Inferior parietal cortex (tissue), 1 donor: ENCODE data around the gene ITGA7.
A peak's percentile ranks its signal among the peaks of the same experiment; 100 is the strongest.

Experiments
- DNase-seq: peaks from one replicate; pipeline ENCODE4 v3.0.0-alpha.2; 2016; ENCODE audit errors: extremely low spot score

The ITGA7 gene, protein sequence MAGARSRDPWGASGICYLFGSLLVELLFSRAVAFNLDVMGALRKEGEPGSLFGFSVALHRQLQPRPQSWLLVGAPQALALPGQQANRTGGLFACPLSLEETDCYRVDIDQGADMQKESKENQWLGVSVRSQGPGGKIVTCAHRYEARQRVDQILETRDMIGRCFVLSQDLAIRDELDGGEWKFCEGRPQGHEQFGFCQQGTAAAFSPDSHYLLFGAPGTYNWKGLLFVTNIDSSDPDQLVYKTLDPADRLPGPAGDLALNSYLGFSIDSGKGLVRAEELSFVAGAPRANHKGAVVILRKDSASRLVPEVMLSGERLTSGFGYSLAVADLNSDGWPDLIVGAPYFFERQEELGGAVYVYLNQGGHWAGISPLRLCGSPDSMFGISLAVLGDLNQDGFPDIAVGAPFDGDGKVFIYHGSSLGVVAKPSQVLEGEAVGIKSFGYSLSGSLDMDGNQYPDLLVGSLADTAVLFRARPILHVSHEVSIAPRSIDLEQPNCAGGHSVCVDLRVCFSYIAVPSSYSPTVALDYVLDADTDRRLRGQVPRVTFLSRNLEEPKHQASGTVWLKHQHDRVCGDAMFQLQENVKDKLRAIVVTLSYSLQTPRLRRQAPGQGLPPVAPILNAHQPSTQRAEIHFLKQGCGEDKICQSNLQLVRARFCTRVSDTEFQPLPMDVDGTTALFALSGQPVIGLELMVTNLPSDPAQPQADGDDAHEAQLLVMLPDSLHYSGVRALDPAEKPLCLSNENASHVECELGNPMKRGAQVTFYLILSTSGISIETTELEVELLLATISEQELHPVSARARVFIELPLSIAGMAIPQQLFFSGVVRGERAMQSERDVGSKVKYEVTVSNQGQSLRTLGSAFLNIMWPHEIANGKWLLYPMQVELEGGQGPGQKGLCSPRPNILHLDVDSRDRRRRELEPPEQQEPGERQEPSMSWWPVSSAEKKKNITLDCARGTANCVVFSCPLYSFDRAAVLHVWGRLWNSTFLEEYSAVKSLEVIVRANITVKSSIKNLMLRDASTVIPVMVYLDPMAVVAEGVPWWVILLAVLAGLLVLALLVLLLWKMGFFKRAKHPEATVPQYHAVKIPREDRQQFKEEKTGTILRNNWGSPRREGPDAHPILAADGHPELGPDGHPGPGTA

GRCh38 chr12:55707841-55708694 lies at the start of gene ITGA7:
TSS of gene ITGA7 (minus strand) at chr12:55707904. CDS start at chr12:55707682, 222 bp downstream.
- DNase-seq = no peak

GRCh38 chr12:55755246-55755645 lies 47.5 kb upstream of the ITGA7 start:
- no peak for DNase-seq

DNA sequence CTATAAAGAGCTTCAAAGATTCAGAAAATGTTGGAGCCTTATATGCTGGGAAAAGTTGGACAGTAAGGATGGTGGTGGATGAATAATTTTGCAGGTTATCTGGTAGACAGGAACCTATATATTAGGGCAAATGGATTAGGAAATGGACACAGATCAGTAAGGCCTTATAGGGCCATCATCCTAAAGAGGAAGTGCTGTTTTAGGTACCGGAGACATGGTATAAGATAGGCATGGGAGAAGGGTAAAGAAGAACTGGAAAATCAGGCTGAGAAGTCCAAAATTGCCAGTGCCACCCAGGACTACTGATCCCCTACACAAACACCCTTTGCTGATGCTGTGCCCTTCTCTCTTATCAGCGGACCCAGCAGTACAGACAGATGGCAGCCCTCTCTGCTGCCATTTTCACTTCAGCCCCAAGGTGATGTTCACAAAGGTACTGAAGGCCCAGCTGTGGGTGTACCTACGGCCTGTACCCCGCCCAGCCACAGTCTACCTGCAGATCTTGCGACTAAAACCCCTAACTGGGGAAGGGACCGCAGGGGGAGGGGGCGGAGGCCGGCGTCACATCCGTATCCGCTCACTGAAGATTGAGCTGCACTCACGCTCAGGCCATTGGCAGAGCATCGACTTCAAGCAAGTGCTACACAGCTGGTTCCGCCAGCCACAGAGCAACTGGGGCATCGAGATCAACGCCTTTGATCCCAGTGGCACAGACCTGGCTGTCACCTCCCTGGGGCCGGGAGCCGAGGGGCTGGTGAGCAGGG lies 40.7 kb upstream of the ITGA7 start:
- no peak for DNase-seq

DNA sequence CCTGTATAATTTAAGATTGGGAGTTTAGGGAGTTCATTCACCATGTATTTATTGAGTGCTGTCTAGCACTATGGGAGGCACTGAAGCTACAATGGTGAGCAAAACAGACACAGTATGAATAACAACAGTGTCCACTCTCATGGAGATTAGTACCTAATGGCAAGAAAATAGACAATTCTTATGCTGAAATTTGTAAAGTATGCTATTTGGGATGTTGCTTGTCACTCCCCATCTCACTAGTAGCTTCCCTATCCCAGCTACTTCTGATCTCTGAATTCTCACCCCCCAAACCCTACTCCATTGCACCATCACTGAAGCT lies 39.2 kb upstream of the ITGA7 start:
- DNase-seq = no peak

- DNase-seq = no peak
These were observed 38.6 kb upstream of the ITGA7 start for GRCh38 chr12:55746174-55746912.

DNA sequence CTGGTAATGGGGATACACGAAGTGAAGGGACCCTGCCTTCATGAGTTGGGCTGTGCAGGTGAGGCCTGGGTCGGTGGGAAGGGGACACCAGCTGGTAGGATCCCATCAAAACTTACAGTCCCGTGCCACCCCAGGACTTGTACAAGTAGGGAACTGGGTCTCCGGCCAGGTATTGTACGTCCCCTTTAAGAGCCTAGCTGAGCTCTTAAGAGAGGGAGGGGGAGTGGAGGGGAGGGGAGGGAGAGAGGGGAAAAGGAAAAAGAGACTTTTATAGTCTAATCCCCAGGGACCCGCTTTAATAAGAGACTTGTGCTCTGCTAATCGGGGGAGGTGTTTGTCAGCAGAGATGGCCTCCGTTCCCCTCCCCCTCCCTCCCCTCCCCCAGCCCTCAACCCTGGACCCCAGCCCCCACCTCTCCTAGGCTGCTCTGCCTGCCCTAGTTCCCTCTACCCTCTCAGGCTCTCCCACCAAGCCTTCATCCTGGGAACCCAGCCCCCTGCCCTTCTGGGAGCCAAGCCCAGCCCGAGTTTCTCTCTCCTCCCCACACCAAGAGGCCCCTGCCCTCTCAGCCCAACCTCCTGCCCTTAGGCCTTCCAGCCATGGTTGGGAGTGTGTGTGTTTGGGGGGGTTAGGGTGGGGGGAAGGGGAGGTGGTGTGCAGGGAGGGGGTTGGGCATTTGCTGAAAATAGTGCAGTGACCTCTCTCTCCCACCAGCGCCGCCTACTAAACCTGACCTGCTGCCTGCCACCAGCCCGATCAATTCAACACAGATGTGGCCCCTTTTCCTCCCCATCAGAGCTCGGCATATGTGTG lies 37.9 kb upstream of the ITGA7 start:
- no peak for DNase-seq

- no peak for DNase-seq
These were observed 36.8 kb upstream of the ITGA7 start for GRCh38 chr12:55744340-55745030.

- DNase-seq = no peak
These were observed 36.0 kb upstream of the ITGA7 start for GRCh38 chr12:55743406-55744339.

GRCh38 chr12:55742719-55743405 lies 35.2 kb upstream of the ITGA7 start, which contains the start of gene GDF11:
TSS of gene GDF11 (plus strand) at chr12:55743122. CDS start at chr12:55743317, 195 bp downstream.
- peak; percentile 78 for DNase-seq

DNA sequence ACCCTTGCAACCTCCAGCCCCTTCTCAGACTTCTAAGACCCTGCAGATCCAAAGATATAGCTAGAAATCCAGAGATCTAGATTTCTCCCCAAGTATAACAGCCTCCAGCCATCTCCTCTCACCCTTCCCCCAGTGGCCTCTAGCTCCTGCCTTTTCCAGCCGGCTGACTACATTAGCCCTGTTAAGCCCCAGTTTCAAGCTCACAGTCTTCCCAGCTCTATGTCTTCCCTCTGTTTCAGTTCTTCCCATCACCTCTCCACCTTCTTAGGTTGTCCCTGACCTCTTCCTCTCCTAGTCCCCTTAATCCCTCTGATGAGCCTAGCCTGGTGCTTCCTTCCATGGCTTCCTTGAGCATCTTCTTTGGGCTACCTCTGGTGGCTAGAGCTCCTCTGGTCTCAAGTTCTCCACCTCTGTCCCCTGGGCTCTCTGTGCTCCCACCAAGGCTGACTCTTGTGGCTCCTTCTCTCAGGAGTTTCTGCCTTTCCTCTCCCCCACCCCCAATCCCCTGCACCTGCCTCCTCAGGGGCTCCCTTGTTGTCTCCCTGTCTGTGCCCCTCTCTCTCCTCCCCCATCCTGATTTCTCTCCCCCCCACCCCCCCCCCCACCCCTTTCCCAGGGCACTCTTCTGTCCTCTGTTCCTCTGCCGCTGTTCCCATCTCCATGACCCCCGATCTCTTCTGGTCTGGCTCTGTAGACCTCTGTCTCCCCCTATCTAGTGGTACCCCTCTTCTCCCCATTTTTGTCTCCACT lies 34.4 kb upstream of the ITGA7 start:
- no peak for DNase-seq

GRCh38 chr12:55739025-55739378 lies 31.3 kb upstream of the ITGA7 start:
- no peak for DNase-seq

DNA sequence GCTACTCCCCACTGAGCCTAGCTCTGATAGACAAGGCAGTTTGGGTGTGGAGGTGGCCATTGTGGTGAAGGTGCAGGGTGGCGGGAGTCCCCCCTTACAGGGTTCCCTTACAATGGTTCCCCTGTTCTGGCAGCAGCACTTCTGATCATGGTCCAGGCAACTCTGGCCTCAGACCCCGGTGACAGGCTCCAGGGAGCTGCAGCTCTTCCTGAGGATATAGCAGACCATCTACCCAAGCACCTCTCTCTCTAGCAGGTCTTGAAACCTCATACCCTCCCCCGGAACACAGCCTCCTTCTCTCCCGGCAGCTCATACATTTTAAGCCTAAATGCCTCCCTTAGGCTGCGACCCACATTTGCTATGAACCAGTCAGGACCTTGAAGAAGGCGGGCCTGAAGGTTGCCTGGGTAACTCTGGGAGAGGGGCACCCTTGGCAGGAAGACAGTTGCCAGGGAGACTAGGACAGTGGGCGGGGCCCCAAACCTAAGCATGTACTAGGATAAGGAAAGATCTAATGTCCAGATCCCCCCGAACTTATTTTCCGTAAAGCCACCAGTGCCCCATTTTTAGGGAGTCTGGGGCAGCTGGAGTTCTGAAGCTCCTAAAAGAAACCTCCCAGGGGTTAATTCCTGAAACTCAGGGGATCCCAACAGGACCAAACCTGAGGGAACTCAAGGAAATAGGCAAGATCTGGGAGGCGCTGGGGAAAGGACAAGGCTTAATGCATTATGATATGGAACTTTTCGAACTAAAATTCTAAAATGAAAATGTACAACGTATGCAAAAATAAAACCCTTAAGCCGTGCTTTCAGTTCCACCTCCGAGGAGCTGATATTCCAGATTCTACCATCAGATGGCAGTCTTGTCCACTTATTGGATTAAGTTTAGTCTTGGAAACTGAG lies 30.7 kb upstream of the ITGA7 start:
- peak; percentile 100 for DNase-seq

GRCh38 chr12:55737581-55738122 lies 29.9 kb upstream of the ITGA7 start:
- no peak for DNase-seq

GRCh38 chr12:55736780-55737580 lies 29.3 kb upstream of the ITGA7 start:
- DNase-seq = peak; percentile 62
